ENCODE data around the gene C14orf132.

The C14orf132 gene

DNA sequence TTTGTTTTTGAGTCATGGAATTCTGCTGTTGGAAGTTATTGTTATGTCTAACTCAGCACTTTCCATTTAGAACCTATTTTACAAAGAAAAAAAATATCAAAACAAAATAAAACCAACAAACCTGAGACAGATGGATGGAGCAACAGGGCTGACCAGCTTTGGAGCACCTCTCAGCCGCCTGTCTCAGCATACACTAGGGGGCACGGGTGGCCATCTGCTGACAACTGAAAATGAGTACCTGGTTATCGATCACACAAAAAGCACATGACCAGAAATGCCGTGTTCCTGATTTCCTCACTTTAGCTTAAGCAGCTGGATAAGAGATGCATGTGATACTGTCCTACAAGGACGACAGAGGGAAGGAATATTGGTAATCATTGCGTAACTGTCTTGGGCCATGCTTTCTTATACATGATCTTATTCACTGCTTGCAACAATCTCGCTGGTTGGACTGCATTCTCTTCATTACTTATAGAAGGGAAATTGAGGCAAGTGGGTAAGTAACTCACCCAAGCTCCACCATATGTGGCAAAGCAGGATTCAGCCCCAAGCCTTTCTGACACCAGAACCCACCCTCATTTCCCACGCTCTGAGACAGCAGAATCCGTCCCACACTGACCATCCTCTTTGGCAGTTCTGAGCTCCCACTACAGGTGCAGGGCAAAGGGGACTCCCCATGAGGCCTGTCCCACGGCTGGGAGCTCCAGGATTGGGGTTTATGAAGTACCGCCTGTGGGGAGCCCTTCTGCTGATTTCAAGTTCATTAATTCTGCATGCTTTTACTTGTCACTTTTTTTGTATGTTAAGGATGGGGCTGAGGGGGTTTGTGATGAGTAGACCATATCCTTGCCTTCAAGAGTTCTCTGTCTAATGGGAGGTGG, 43.5 kb downstream of the C14orf132 start:
- no peak for DNase-seq (ENCODE audit: low spot score)

DNA sequence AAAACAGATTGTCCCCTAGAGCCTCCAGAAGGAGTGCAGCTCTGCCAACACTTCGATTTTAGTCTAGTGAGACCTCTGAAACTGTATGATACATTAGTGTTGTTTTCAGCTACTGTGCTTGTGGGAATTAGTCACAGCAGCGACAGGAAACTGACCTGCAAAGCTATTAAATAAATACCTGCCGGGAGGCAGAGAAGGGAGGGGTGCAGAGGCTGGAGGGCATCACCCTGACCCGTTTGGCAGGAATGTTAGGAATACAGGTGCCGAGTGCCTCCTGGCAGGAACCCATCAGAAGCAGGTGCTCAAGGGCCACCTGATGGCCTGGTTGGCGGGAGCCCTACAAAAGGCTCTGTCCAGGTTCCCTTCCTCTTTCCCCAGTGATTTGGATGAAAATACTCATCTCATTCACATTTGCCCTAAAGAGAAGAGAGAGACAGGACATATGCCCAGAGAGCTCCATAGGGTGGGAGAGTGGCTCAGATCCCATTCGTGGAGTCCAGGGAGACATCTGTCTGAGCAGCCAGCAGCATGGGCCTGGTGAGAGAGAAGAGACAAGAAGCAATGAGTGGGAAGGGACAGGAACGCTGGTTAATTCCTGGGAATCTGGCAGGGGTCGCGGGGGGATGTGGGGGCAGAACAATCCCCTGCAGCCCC, 44.6 kb downstream of the C14orf132 start:
- DNase-seq (ENCODE audit: low spot score), result no peak

DNA sequence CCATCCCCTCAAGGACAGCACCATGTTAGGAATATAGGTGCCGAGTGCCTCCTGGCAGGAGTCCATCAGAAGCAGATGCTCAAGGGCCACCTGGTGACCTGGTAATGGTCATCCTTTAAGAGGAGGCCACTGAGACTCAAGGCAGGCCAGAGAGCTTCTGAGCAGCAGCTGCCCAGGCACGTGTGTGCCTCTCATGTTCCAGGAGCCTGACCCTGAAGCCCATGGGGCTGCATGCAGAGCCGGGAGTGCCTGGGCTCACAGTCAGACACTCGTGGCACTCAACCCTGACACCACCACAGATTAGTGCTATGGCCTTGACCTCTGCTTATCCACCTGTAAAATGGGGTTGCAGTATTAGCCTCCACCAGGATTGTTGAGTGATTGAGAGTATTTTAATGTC, 45.6 kb downstream of the C14orf132 start:
- no peak for DNase-seq (ENCODE audit: low spot score)

- no peak for DNase-seq (ENCODE audit: low spot score)
Measured at GRCh38 chr14:96085369-96085768, 46.2 kb downstream of the C14orf132 start.

- no peak for DNase-seq (ENCODE audit: low spot score)
Measured at GRCh38 chr14:96086032-96086431, 46.9 kb downstream of the C14orf132 start.

DNA sequence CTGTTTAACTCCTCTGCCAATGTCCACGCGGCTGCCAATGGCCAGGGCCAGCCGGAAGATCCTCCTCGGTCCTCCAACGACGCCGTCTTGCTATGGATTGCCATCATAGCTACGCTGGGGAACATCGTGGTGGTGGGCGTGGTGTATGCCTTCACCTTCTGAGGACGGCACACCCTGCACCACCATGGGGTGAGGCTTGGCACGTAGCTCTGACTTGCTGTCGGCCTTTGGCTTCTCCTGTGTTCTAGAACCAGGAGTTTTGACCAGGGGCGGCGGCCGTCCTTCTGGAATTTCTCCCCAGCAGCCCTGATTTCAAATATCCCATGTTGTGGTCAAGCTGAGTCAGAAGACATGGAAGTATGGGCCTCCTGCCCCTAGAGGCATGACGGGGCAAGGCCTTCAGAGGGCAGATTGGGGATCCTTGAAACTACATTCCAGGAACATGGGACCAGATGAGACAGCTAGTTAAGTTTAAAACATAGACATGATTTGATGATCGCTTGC, 47.5 kb downstream of the C14orf132 start:
- DNase-seq (ENCODE audit: low spot score), result no peak

- DNase-seq (ENCODE audit: low spot score), result no peak
Measured at GRCh38 chr14:96088074-96088473, 48.9 kb downstream of the C14orf132 start.

DNA sequence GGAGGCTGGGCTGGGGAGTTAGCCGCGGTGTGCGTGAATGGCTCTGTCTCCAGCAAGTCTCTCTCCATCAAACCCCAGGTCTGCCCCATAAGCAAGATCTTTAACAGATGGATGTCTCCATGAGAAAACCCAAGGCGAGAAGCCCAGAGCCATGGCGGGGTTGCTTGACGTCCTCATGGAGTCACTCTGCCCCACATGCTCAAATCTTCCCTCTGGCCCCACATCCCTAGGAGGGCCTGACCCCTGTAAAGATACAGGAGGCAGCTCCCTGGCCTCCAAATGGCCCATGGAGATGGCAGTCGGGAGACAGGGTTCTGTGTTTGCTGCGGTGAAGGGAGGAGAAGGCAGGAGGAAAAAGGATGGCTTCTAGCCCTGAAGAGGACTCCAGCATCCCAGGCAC, 49.3 kb downstream of the C14orf132 start:
- DNase-seq (ENCODE audit: low spot score), result no peak

DNA sequence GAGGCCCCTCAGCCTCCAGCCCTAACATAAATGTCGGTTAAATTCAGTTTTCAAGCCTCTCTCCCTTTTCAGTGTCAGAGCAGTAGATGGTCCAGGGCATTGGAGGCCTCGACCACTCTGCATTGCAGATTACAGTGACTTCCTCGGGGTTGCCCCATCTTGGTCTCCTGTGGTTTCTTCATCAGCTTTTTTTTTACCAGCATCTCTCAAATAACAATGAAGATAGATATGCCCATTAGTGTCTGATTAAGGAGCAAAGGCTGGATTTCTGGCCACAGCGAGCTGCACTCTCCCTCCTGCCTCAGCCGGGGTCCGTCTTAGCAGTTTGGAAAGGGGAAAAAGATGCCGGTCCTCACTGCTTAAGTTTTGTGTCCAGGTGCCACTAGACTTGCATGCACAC, 49.7 kb downstream of the C14orf132 start:
- no peak for DNase-seq (ENCODE audit: low spot score)

- DNase-seq (ENCODE audit: low spot score), result no peak
Measured at GRCh38 chr14:96089401-96089800, 50.2 kb downstream of the C14orf132 start.

DNA sequence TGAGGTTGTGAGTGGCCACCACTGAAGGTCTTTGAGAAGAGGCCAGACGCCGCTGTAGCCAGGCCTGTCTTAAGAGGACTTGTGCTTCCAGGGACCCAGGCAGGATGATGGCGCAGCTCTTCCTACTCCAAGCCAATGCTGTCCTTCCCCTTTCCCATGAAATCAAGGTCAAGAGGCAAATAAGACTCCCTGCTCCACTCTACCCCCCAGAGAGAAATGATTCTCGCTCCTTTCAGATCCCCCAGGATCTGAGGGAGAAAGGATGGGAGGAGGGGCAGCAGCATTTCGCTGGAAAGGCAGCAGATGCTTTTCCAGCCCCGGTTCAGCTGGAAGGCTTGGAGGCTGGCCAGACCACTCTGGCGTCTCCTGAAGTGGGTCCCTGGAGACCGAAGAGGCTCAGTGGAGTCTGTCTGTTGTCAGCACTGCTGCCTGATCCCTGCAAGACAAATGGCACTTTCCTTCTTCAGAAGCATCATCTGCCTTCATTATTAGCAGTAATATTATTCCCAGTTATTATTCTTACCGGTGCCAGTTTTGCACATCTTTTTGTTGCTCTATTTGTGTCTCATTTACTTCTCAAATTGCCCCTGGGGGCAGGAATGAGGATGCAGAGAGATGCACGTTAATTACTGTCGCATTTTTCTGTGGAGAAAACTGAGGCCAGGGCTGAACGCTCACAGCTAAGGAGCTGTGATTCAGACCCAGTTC, 51.4 kb downstream of the C14orf132 start:
- DNase-seq (ENCODE audit: low spot score), result no peak

DNA sequence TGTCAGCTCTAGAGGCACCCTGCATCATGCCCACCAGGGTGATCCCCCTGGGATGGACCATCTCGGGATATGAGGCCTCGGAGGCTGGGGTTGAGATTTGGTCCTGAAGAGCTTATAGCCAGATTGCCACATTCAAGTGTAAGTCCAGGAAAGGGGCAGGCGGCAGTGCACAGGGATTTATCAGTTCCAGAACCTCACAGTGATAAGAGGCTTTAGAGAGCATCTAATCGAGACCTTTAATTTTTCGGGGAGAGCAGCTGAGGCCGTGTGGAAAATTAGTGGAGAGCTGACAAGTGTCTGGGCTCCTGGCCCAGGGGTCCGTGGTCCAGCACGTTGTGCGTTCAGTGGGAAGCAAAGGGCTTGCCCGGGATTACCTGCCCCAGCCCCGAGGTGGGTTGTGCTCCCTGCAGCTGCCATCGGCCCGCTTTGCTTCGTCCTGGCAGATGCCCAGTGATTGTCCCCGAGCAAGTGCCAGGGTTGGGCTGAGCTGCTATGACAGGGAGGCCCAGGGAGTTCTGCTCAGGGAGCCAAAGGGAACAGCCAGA, 52.1 kb downstream of the C14orf132 start:
- DNase-seq (ENCODE audit: low spot score), result no peak

- DNase-seq (ENCODE audit: low spot score), result no peak
Measured at GRCh38 chr14:96091941-96092411, 52.8 kb downstream of the C14orf132 start.

DNA sequence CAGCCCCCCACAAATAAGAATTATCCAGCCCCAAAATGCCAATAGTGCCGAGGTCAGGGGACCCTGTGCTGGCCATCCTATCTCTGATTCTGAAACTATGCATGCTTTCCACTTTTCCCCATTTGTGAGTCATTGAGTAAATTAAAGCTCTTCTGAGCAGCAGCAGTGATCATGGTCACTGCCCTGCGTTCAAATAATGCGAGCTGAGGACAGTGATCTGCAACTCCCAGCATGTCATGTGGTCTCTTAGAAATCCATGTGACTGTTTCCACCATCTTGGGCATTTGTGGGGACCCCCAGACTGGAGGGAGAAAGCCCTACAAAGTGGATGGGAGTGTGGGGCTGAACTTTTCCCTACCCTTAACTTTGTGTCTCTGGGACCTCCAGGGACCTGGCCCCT, 53.8 kb downstream of the C14orf132 start:
- no peak for DNase-seq (ENCODE audit: low spot score)

GRCh38 chr14:96094211-96094610, 55.0 kb downstream of the C14orf132 start:
- DNase-seq (ENCODE audit: low spot score), result no peak

DNA sequence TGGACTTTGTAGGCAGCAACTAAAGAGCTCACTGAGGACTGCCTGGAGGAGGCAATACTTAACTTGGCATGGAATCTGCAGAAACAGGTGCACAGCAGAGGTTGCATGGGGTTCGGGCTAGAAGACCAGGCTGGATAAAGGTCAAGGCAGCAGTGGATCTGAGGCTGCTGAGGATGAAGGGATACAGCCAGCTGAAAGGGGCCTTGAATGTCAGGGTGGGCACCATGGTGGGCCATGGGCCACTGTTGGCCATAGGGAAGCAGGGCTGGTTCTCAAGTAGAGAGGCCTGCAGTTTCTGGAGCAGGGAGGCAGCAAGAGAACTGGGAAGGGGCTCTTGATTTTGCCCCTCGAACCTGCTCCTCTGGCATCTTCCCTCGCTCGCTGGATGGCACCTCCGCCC, 55.5 kb downstream of the C14orf132 start:
- DNase-seq (ENCODE audit: low spot score), result no peak

GRCh38 chr14:96095058-96095457, 55.9 kb downstream of the C14orf132 start:
- DNase-seq (ENCODE audit: low spot score), result no peak

DNA sequence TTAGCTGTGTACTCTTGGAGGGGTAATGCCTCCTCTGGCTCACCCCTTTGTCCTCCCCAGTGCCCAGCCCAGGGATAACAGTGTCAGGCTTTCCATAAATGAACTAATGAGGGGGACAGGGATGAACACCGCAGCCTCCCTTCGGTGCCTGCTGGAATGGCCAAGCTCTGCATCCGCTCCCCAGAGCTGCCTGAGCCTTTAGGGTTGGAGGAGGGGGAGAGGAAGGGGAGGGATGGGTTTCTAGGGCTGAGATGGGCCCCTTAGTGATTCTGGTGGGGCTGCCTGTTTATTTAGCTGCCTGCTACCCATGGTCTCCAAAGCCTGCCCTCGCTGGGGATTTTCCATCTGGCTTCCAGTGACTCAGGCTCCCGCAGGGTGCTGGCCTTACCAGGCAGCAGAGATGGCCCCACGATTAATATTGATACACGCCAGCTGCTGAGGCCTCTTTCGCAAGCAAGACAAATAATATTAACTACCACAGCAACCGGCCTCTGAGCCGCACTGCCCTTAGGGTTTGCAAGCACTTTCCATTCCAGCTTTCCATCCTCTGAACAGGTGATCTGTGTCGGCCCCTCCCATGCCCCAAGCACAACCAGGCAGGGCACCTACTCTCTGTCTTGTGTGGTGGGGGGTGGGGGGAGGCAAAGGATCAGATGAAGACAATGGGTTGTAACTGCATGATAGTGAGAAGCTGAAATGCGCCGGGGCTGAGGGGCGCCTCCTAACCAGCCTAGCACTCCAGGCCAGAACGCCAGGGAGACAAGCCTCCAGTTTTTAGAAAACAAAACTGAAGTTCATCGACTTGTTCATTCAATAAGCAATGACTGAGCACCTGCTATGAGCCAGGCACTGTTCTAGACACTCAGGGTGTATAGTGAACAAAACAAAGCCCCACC, 56.7 kb downstream of the C14orf132 start:
- DNase-seq (ENCODE audit: low spot score), result no peak

GRCh38 chr14:96096639-96097610, 57.8 kb downstream of the C14orf132 start:
- no peak for DNase-seq (ENCODE audit: low spot score)

DNA sequence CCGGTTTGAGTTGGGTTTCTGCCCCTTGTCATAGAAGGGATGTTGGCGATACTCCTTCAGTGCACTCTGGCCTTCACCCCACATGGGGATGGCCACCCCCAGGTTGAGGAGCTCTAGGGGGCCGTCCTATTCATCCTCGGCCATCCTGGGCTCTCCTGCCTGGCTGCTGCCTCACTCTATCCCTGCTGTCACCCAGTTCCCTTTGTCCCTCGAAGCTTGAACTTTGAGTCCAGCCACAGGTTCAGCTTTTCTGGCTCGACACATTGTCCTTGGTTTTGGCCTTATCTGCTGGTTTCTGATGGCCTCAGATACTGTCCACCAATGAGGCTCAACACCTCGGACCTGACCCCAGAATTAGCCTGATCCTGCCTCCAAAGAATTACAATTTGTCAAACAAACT, 58.6 kb downstream of the C14orf132 start:
- no peak for DNase-seq (ENCODE audit: low spot score)

All from germinal center (tissue), 1 donor.